Measurements from ENCODE around the gene RBM28.

The RBM28 gene

GRCh38 chr7:128257458-128257857, 86.2 kb downstream of the RBM28 start:
- DNase-seq: no peak

DNA sequence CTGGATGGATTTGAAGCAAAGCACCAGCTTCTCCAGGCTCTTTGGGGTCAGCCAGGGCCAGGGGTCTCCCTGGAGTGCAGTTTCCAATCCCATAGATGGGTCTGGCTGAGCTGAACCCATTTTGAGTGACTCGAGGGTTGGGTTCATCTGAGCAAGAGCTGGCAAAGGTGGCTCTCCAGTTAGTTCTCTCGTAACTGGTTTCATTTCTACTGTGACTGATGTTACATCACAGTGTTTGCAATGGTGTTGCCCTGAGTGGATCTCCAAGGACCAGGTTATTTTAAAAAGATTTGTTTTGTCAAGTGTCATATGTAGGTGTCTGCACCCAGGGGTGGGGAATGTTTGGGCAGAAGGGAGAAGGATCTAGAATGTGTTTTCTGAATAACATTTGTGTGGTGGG, 88.4 kb downstream of the RBM28 start:
- no peak for DNase-seq

DNA sequence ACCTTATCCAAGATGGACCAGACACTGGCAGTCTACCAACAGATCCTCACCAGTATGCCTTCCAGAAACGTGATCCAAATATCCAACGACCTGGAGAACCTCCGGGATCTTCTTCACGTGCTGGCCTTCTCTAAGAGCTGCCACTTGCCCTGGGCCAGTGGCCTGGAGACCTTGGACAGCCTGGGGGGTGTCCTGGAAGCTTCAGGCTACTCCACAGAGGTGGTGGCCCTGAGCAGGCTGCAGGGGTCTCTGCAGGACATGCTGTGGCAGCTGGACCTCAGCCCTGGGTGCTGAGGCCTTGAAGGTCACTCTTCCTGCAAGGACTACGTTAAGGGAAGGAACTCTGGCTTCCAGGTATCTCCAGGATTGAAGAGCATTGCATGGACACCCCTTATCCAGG, 89.2 kb downstream of the RBM28 start:
- no peak for DNase-seq

DNA sequence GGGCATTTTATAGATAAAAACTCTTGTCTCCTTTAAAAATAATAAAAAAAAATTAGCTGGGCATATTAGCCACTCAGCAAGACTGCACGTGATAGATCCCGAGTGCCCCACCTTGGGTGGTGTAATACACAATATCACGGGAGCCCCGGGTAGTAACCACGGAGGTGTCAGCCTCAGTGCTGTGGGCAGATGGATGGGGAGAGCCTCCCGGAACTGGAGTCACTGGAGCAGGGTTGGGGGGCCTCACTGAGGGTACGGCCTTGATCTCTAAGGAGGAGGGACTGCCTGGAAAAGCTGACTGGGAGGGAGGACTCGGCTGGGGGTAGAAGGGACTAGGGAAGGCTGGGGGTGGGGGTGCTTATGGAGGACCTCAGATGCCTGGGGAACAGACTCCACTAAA, 90.0 kb downstream of the RBM28 start:
- DNase-seq: no peak

GRCh38 chr7:128251337-128251736, 92.4 kb downstream of the RBM28 start:
- no peak for DNase-seq
